Endothelial cell of hepatic sinusoid (primary cell): ENCODE measurements around the gene FXYD2.
"Not testable (repeated sequence)": the region's sequence is repeated elsewhere in the genome, so short reads cannot be mapped to it uniquely, and the experiment has no call there.

Source experiments
- in situ Hi-C: cut with HindIII; loops from 2 replicates; pipeline ENCODE4 v1.10.0; 2017; ENCODE audit warnings: low sequenced_read_pairs

The FXYD2 gene

DNA sequence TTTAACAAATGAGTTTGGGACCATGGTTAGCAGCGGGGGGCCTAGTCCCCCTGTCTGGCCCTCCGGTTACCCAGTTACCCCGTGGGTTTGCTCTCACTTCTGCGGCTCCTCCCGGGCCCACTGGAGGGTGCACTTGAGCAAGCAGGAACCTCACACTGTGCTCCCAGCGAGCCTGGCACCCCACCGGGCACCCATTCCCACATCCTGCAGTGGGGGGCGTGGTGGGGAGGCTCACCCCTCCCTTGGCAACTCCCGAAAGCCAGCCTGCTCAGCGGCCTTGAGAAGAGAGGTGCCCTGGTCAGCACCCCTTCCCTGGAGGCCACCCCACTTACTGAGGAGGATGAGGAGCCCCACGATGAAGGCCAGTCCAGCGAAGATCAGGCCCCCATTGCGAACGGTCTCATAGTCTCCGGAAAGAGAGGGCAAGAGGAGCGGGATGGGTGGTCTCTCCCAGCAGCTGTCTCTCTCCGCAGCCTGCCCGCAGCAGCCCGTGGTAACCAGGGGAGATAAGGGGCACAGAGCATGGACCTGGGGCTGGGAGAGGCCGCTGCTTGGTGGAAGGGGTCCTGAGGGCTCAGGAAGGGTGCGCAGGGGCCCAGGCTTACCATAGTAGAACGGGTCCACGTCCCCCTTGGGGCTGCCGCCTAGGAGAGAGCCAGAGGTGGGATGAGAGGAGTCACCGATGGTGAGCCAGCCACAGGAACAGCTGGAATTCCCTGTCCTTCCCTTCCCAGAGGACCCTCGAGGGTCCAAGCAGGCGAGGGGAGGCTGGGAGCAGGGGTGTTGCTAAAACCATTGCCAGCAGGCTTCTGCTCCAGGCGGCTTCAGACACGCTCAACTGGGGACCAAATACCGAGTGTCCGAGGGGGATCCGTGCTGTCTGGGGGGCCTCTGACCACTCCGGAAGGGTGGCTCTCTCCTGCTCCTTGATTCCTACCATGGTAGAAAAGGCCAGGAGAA, 2.2 kb downstream of the FXYD2 start:
- in situ Hi-C loops, result no loop called here

DNA sequence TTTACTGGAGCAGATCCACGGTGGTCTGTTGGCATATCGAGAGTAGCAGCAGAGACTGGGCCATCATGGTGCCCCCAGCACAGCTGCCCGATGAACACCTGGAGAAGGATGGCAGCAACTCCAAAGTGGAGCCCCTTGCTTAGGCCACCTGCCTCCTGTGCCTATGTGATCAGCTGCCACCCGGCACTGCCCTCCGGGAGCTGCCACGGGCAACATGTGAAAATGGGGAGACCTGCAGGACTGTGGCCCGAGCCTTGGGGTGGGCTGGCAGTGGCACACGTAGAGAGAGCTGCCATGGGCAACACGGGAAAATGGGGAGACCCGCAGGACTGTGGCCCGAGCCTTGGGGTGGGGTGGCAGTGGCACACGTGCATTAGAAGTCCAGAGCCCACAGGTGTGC, 3.1 kb downstream of the FXYD2 start:
- in situ Hi-C loops, result no loop called here

DNA sequence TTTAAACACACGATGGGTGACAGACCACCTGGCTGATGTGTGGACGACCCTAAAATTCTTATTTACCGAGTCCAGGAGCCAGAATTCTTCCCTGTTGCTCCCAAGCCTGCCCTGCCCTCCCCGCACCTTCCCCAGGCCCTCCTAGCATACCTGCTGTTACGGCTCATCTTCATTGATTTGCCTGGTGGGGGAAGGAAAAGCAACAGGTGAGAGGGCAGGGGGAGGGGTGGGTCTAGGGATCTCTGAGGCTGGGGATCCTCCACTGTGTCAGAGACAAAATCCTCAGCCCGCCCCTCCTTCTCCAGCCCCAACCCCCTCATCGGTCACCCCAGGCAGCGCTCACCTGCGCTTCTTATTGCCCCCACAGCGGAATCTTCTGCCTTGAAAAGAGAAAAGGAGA, 4.0 kb downstream of the FXYD2 start:
- in situ Hi-C loops, result no loop called here

GRCh38 chr11:117820071-117820470, 4.5 kb downstream of the FXYD2 start:
- in situ Hi-C loops, result no loop called here

- in situ Hi-C loops, result no loop called here
Measured at GRCh38 chr11:117819096-117820040, 5.2 kb downstream of the FXYD2 start.

- in situ Hi-C loops, result no loop called here
Measured at GRCh38 chr11:117818041-117818873, 6.3 kb downstream of the FXYD2 start.

DNA sequence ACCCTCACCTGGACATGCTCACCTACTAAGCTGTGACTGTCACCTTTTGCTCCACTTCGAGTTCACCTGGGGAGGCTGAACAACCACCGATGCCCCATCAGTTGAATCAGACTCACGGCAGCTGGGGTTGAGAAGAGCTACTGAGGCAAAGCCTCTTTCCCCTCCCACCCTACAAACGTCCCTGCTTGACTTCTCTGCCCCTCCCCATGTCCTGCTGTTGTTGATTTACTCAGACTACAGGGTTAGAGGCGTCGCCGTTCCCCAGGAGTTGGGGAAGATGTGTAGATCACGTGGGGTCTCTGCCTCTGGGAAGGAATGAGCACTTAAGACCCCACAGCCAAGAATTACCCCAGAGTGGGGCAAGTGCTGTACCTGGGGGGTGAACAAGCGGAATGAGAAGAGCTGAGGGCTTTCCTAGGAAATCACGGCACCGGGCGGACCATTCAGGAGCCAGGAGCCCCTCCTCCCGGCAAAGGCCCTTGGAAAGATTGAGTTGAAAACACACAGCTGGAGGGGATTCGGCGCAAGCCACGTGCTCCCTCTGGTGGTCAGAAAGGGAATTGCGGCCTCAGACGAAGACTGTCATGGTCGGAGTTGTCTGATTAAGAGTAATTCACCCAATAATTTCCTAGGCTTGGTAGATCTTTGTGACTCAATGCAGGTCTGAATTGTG, 7.0 kb downstream of the FXYD2 start:
- in situ Hi-C loops, result no loop called here

- in situ Hi-C loops, result no loop called here
Measured at GRCh38 chr11:117816846-117817367, 7.6 kb downstream of the FXYD2 start.

GRCh38 chr11:117816151-117816741, 8.3 kb downstream of the FXYD2 start:
- in situ Hi-C loops, result no loop called here

GRCh38 chr11:117815262-117815803, 9.2 kb downstream of the FXYD2 start:
- in situ Hi-C loops, result no loop called here

DNA sequence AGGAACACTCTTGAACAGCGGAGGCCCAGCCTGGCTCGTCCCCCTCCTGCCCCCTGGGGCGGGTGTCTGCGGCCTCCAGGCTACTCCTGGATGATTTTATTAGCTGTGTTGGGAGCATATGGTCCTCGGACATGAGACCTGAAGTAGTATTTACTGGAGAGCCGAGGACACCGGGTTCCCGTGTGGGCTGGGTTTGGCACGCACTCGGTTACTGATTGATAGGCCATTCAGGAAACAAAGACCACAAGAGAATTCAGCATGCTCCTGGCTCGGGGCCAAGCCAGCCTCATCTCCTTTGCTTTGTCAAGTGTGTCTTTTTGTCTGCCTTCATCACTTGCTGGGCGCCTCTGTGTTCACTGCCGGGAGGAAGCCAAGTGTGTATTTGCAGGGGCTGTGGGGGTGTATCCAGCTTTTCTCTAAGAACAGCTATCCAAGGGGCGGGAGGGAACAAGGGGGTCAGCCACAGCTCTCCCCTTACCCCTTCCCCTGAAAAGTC, 9.7 kb downstream of the FXYD2 start:
- in situ Hi-C loops, result no loop called here

DNA sequence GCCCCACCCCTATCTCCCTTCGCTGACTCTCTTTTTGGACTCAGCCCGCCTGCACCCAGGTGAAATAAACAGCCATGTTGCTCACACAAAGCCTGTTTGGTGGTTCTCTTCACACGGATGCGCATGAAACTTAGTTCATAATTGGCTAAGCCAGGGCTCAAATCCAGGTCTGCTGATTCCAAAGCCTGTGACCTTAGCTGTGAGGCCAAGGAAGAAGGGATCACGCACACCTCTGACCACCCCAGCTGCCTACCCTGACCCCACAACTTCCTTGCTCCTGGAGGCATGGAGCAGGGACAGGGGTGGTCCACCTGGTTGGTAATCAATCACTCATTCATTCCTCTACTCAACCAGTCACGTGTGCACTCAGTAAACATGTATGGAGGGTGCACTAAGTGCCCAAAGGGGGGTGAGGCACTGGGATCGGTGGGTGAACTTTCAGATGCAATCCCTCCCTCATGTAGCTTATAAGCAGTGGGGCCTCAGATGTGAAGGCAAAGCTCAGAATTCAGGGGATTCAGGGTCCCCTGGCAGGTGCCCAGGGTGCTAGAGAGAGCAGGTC, 10.3 kb downstream of the FXYD2 start:
- in situ Hi-C loops, result no loop called here

DNA sequence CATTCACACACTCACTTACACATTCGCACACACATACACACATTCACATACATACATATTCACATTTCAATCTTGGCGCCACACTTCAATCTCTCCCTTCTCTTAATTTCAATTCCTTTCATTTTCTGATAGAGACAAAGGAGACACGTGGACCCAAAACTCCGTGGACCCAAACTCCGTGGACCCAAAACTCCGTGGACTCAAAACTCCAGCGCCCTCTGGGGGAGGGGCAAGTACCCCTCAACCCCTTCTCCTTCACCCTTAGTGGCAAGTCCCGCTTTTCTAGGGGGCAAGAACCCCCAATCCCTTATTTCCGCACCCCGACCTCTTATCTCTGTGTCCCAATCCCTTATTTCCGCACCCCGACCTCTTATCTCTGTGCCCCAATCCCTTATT, 14.5 kb downstream of the FXYD2 start:
- in situ Hi-C loops, result not testable (repeated sequence)

DNA sequence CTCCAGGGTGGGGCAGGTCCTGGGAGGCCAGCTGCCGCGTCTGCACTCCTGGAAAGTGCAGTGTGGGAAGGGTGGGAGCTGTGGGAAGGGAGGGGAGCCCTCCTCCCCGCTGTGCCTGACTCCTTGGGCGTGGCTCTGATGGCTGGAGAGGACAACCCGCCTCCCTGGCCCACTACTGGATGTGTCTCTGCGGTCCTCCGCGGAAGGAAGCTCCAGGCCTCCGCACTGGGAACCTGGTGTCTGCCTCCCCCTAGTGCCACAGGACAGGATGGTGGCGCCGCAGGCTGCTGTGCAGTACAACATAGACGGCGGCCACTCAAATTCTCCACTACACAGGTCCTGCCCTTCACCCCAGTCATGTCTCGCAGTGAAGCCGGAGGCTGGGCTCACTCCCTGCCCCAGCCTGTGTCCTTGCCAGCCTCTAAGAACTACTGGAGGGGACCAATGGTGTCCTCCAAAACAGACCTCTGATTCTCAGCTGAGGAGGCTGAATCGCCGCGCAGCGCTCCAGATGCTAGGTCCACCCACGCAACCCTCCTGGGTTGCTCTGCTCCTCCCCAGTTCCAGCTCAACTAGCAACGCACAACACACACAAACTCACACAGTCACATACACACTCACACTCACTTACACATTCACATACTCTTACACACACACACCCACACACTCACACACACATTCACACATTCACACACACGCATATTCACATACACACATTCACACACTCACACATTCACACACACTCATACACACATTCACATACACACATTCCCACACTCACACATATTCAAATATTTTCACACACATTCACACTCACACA, 15.1 kb downstream of the FXYD2 start:
- in situ Hi-C loops, result loop anchor here (5.0 kb wide), 2 partner anchors 107 to 138 kb away; no protein-coding TSS in a partner anchor

DNA sequence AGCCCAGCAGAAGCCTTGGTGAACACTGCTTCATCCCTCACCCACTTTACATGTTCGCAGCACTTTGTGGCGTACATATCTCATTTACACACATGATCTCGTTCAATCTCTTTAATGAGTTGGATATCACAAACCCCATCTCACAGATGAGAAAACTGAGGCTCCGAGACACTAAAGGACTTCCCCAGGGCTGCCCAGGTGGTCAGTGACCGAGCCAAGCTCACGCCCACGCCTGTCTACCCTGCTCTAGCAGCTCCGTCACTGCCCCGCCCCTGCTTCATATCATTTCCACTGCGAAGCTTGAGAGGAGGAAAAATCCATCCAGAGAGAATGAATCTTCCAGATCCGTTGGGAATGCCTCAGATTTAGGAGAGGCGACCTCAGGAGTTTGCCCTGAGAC, 15.8 kb downstream of the FXYD2 start:
- in situ Hi-C loops, result loop anchor here (5.0 kb wide), 2 partner anchors 106 to 139 kb away; no protein-coding TSS in a partner anchor

DNA sequence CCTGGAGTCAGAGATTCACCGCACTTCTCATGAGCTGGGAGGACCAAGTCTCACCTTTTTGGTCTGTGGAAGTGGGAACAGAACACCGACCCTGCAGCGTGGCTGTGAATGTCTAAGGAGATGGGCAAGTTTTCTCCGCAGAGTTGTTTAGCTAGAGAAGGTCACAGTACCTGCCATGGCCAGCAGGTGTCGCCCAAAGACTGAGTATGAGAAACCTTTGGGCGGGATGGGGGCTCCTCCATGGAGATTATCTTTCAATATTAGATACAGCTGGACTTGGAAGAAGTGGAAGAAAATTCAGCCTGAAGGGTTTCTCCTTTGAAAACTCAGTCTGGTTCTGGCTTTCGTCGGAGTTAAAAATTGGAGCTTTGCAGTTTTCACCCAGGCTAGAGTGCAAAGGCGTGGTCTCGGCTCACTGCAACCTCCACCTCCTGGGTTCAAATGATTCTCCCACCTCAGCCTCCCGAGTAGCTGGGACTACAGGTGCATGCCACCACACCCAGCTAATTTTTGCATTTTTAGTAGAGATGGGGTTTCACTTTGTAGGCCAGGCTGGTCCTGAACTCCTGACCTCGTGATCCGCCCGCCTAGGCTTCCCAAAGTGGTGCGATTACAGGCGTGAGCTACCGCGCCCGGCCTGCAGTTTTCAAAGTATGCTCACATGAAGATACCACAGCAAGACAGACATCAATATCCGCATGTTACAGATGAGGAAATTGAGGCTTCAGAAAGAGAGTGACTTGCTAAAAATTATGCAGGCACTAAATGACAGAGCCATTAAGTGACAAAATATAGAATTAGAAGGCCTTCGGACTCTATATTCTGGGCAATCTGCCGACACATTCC, 16.8 kb downstream of the FXYD2 start:
- in situ Hi-C loops, result loop anchor here (5.0 kb wide), 2 partner anchors 105 to 140 kb away; no protein-coding TSS in a partner anchor

GRCh38 chr11:117806846-117807245, 17.7 kb downstream of the FXYD2 start:
- in situ Hi-C loops, result loop anchor here (5.0 kb wide), 2 partner anchors 105 to 140 kb away; no protein-coding TSS in a partner anchor
